Cerebellar cortex (tissue), 1 donor: Measurements from ENCODE around the gene WWOX.
"Not testable (repeated sequence)": the region's sequence is repeated elsewhere in the genome, so short reads cannot be mapped to it uniquely, and the experiment has no call there.

ENCODE experiments used
- DNase-seq: peaks from one replicate; pipeline ENCODE4 v3.0.0-alpha.2; 2015; ENCODE audit warnings: low spot score

Gene WWOX

GRCh38 chr16:78577630-78578029, 478.2 kb downstream of the WWOX start:
- DNase-seq: no peak

GRCh38 chr16:78579020-78579419, 479.6 kb downstream of the WWOX start:
- DNase-seq: no peak

GRCh38 chr16:78583441-78583840, 484.0 kb downstream of the WWOX start:
- DNase-seq: no peak

- DNase-seq: no peak
Observed at GRCh38 chr16:78584213-78584860, 484.9 kb downstream of the WWOX start.

GRCh38 chr16:78584991-78585390, 485.5 kb downstream of the WWOX start:
- no peak for DNase-seq

GRCh38 chr16:78589331-78589730, 489.9 kb downstream of the WWOX start:
- no peak for DNase-seq

GRCh38 chr16:78591682-78592103, 492.2 kb downstream of the WWOX start:
- no peak for DNase-seq

GRCh38 chr16:78592111-78592510, 492.7 kb downstream of the WWOX start:
- DNase-seq: peak; percentile 14

GRCh38 chr16:78593352-78593751, 493.9 kb downstream of the WWOX start:
- no peak for DNase-seq

- no peak for DNase-seq
Observed at GRCh38 chr16:78594191-78594590, 494.7 kb downstream of the WWOX start.

GRCh38 chr16:78596348-78596995, 497.0 kb downstream of the WWOX start:
- no peak for DNase-seq

GRCh38 chr16:78596996-78597422, 497.6 kb downstream of the WWOX start:
- DNase-seq: no peak

GRCh38 chr16:78597809-78598570, 498.5 kb downstream of the WWOX start:
- no peak for DNase-seq

GRCh38 chr16:78599271-78599670, 499.8 kb downstream of the WWOX start:
- DNase-seq: no peak

GRCh38 chr16:78604423-78605062, 505.1 kb downstream of the WWOX start:
- not testable (repeated sequence) for DNase-seq

GRCh38 chr16:78605548-78606101, 506.2 kb downstream of the WWOX start:
- peak; percentile 18 for DNase-seq

GRCh38 chr16:78606545-78606944, 507.1 kb downstream of the WWOX start:
- DNase-seq: no peak

GRCh38 chr16:78607022-78607421, 507.6 kb downstream of the WWOX start:
- DNase-seq: no peak

- DNase-seq: no peak
Observed at GRCh38 chr16:78607465-78607864, 508.0 kb downstream of the WWOX start.

GRCh38 chr16:78608305-78608776, 508.9 kb downstream of the WWOX start:
- no peak for DNase-seq

GRCh38 chr16:78609402-78610274, 510.2 kb downstream of the WWOX start:
- DNase-seq: no peak
